GM12873 (cell line): ENCODE data around the gene MEI4.

Experiments used
- CTCF ChIP-seq: IDR thresholded peaks from 2 replicates; pipeline ENCODE4 v1.5.1; 2012; ENCODE audit warnings: low read depth, mild to moderate bottlenecking, moderate library complexity, low read length, control low read depth; ENCODE audit not compliant: insufficient read depth; ENCODE audit errors: missing control alignments

The MEI4 gene

GRCh38 chr6:77829736-77830135, 176.9 kb downstream of the MEI4 start:
- TF ChIP-seq CTCF, result no peak

- no peak for TF ChIP-seq CTCF
Observed at GRCh38 chr6:77834591-77834996, 181.8 kb downstream of the MEI4 start.

- no peak for TF ChIP-seq CTCF
Observed at GRCh38 chr6:77837034-77837784, 184.4 kb downstream of the MEI4 start.

GRCh38 chr6:77839292-77839691, 186.5 kb downstream of the MEI4 start:
- no peak for TF ChIP-seq CTCF

GRCh38 chr6:77844822-77845221, 192.0 kb downstream of the MEI4 start:
- TF ChIP-seq CTCF, result no peak

- TF ChIP-seq CTCF, result no peak
Observed at GRCh38 chr6:77853401-77853800, 200.6 kb downstream of the MEI4 start.

- no peak for TF ChIP-seq CTCF
Observed at GRCh38 chr6:77856391-77856790, 203.6 kb downstream of the MEI4 start.
